Endothelial cell of umbilical vein (primary cell): ENCODE data around the gene CAPN12. TPM values are rescaled to one million over a fixed set of nuclear protein-coding genes. Genes with fewer than 3 reads are reported as not detected.

Source experiments
- BruUV-seq: library from RNA; stranded (reverse); fragments of 400-500 nt; replicated peaks from 2 replicates; lab custom pipeline; 2021; lab: Mats Ljungman, UMichigan
- CTCF ChIA-PET: fragments of 300-600, 350-600 bp; sonication (Branson Sonifier 250); formaldehyde crosslinking; loops from one replicate; lab custom pipeline; 2021; ENCODE audit warnings: antibody characterized with exemption, inconsistent platforms; lab: Charles Lee
- POLR2A ChIA-PET: fragments of 300-600, 350-600 bp; sonication (Branson Sonifier 250); formaldehyde crosslinking; loops from one replicate; lab custom pipeline; 2021; ENCODE audit warnings: antibody characterized with exemption, inconsistent platforms; lab: Charles Lee
- DNase-seq: peaks from one replicate; pipeline ENCODE4 v3.0.0-alpha.2; 2011; ENCODE audit warnings: low read depth, low spot score
- FAIRE-seq: peaks from 2 replicates; lab custom pipeline; 2011; peaks lifted over from hg19 to GRCh38; lab: Jason Lieb, UNC
- H2AFZ ChIP-seq: 2 replicates; pipeline ENCODE4 v1.6.0; 2012; ENCODE audit warnings: low read depth, low read length, control low read depth, inconsistent platforms
- H3K27ac ChIP-seq: 2 replicates; pipeline ENCODE4 v1.5.1; 2011; ENCODE audit warnings: low read depth, mild to moderate bottlenecking, control low read depth, low read length, moderate library complexity; ENCODE audit not compliant: insufficient read depth
- H3K27me3 ChIP-seq, 2 experiments: 2 replicates each; pipeline versions ENCODE4 v1.6.0 to v1.6.1; 2011; ENCODE audit warnings: low read length in 2 of 2, mixed read lengths in 1 of 2; ENCODE audit not compliant: control insufficient read depth in 2 of 2, insufficient read depth in 2 of 2
- H3K36me3 ChIP-seq, 2 experiments: 2 replicates in 1 of 2; 3 replicates in 1 of 2; pipeline ENCODE4 v1.5.1; 2011; ENCODE audit warnings: low read length in 2 of 2, mild to moderate bottlenecking in 1 of 2, moderate library complexity in 1 of 2; ENCODE audit not compliant: control insufficient read depth in 2 of 2, insufficient read depth in 2 of 2; ENCODE audit errors: extremely low read depth in 1 of 2
- H3K4me1 ChIP-seq: 3 replicates; pipeline ENCODE4 v1.5.1; 2011; ENCODE audit warnings: mild to moderate bottlenecking, low read length; ENCODE audit not compliant: control insufficient read depth, insufficient read depth; ENCODE audit errors: extremely low read depth
- H3K4me2 ChIP-seq: 2 replicates; pipeline ENCODE4 v1.6.1; 2011; ENCODE audit warnings: low read length, control low read depth, mixed read lengths; ENCODE audit not compliant: insufficient read depth
- H3K4me3 ChIP-seq, 3 experiments: fragments of 200-600 bp in 1 of 3; sonication (generic), shearing (Covaris generic) in 1 of 3; replicated peaks in 1 of 3; 2 replicates each; pipeline ENCODE4 v1.5.1; 2011 to 2016; ENCODE audit warnings: control low read depth in 3 of 3, low read length in 3 of 3, mild to moderate bottlenecking in 2 of 3, inconsistent platforms in 1 of 3, low read depth in 1 of 3, moderate library complexity in 1 of 3; ENCODE audit not compliant: insufficient read depth in 1 of 3
- H3K79me2 ChIP-seq: 2 replicates; pipeline ENCODE4 v1.6.0; 2012; ENCODE audit warnings: low read length, inconsistent platforms; ENCODE audit not compliant: control insufficient read depth, insufficient read depth
- H3K9ac ChIP-seq: replicated peaks from 2 replicates; pipeline ENCODE3; 2011; ENCODE audit warnings: low read length, control low read depth; ENCODE audit not compliant: insufficient read depth; ENCODE audit errors: extremely low read depth
- H3K9me1 ChIP-seq: replicated peaks from 3 replicates; pipeline ENCODE4 v1.6.0; 2011; ENCODE audit warnings: mild to moderate bottlenecking, low read length; ENCODE audit not compliant: control insufficient read depth, insufficient read depth; ENCODE audit errors: extremely low read depth
- H3K9me3 ChIP-seq: replicated peaks from 2 replicates; pipeline ENCODE4 v1.5.1; 2012; ENCODE audit warnings: low read length, inconsistent platforms; ENCODE audit not compliant: control insufficient read depth, insufficient read depth
- H4K20me1 ChIP-seq: replicated peaks from 2 replicates; pipeline ENCODE3; 2011; ENCODE audit warnings: mild to moderate bottlenecking, low read length; ENCODE audit not compliant: control insufficient read depth, insufficient read depth; ENCODE audit errors: extremely low read depth
- EZH2 ChIP-seq: IDR thresholded peaks from 2 replicates; pipeline ENCODE4 v1.6.1; 2012; ENCODE audit warnings: borderline replicate concordance, low read depth, mild to moderate bottlenecking, moderate library complexity, low read length, inconsistent platforms; ENCODE audit not compliant: severe bottlenecking
- FOS ChIP-seq: IDR thresholded peaks from 2 replicates; pipeline ENCODE4 v1.6.1; 2011; ENCODE audit warnings: mild to moderate bottlenecking, low read length, moderate library complexity, borderline replicate concordance; ENCODE audit not compliant: insufficient read depth
- GATA2 ChIP-seq: IDR thresholded peaks from 2 replicates; pipeline ENCODE4 v1.7.0; 2011; ENCODE audit warnings: low read depth, mild to moderate bottlenecking, moderate library complexity, mixed read lengths, low read length; ENCODE audit not compliant: insufficient read length, insufficient read depth
- JUN ChIP-seq: IDR thresholded peaks from 2 replicates; pipeline ENCODE4 v1.6.1; 2011; ENCODE audit warnings: borderline replicate concordance, low read depth; ENCODE audit not compliant: insufficient read length, insufficient read depth
- MYC ChIP-seq: IDR thresholded peaks from one replicate; pipeline ENCODE4 v1.6.1; 2011; ENCODE audit warnings: mild to moderate bottlenecking, low read depth, low read length
- POLR2A ChIP-seq: IDR thresholded peaks from 2 replicates; pipeline ENCODE4 v1.6.1; 2012; ENCODE audit warnings: low read depth, mild to moderate bottlenecking, control low read depth, low read length
- POLR2AphosphoS5 ChIP-seq: IDR thresholded peaks from 2 replicates; pipeline ENCODE4 v1.6.1; 2012; ENCODE audit warnings: low read depth, mild to moderate bottlenecking, control low read depth, low read length, moderate library complexity; ENCODE audit not compliant: insufficient read depth
- dilution Hi-C: fragments of 300-500 bp; cut with MboI; formaldehyde crosslinking; loops from one replicate; pipeline ENCODE4 v1.15.0; 2019; ENCODE audit warnings: low sequenced_read_pairs; ENCODE audit not compliant: extremely low pct_ligation_motif_present
- intact Hi-C: fragments of 100-400 bp; cut with micrococcal nuclease; formaldehyde crosslinking; loops from one replicate; pipeline ENCODE4 v1.10.0; 2022
- polyA plus RNA-seq, 4 experiments: library from polyadenylated mRNA; depleted of rRNA in 3 of 4; stranded (reverse) in 3 of 4; unstranded in 1 of 4; fragments of >200 nt; gene quantifications; 2 replicates each; pipeline versions ENCODE4 v1.2.1 to v1.2.3, GENCODE V29; 2011 to 2012; ENCODE audit warnings: missing spikeins in 1 of 4
- total RNA-seq: library from RNA; stranded (reverse); gene quantifications from 2 replicates; pipeline ENCODE4 v1.2.3, GENCODE V29; 2021
- TF ChIP-seq, protein P1 (sequence below): IDR thresholded peaks from 2 replicates; pipeline ENCODE4 v1.6.1; 2011; ENCODE audit not compliant: insufficient read depth, insufficient read length
- TF ChIP-seq, protein P2 (sequence below), 2 donors: IDR thresholded peaks; 1 replicate in 1 of 2; 2 replicates in 1 of 2; pipeline ENCODE4 v1.5.1; 2011; ENCODE audit warnings: low read length in 2 of 2, mild to moderate bottlenecking in 2 of 2, moderate library complexity in 2 of 2, control low read depth in 1 of 2, inconsistent platforms in 1 of 2, low read depth in 1 of 2; ENCODE audit not compliant: insufficient read depth in 1 of 2; ENCODE audit errors: extremely low read depth in 1 of 2

Gene CAPN12
- total and polyA plus RNA-seq, 2 donors (not counting 3 experiments of a cell fraction or from before 2014, with no cell fraction given): 0.35 TPM; not detected in 1

DNA sequence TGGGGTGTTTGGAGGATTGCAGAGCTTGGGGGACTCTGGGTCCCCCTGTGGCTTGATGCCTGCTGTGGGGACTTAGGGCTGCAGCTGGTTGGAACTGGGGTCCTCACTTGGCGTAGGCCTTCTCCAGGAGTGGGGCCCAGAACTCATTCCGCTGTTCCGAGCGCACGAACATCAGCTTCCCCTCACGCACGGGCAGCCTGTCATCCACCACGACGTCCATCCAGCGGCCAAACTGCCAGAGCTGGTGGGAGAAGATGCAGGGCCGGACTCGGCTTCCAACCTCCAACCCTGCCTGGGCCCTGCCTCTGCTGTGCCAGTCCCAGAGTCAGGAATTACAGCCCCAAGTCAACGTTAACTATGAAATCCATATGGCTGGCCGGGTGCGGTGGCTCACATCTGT is 2.6 kb downstream of the CAPN12 start:
- no peak overlapping the region for H3K27ac ChIP-seq
- H3K36me3 ChIP-seq: no peaks in the 10 kb centered on the region
- dilution Hi-C loops: no loop called here
- intact Hi-C loops: no loop called here
- TF ChIP-seq GATA2: no peak
- TF ChIP-seq JUN: no peak
- TF ChIP-seq POLR2A: no peak
- no peak for TF ChIP-seq POLR2AphosphoS5
- no peak for TF ChIP-seq FOS
- TF ChIP-seq MYC: no peak
- no peak for TF ChIP-seq EZH2
- TF ChIP-seq, protein P1, sequence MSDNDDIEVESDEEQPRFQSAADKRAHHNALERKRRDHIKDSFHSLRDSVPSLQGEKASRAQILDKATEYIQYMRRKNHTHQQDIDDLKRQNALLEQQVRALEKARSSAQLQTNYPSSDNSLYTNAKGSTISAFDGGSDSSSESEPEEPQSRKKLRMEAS: no peak
- TF ChIP-seq, protein P2, sequence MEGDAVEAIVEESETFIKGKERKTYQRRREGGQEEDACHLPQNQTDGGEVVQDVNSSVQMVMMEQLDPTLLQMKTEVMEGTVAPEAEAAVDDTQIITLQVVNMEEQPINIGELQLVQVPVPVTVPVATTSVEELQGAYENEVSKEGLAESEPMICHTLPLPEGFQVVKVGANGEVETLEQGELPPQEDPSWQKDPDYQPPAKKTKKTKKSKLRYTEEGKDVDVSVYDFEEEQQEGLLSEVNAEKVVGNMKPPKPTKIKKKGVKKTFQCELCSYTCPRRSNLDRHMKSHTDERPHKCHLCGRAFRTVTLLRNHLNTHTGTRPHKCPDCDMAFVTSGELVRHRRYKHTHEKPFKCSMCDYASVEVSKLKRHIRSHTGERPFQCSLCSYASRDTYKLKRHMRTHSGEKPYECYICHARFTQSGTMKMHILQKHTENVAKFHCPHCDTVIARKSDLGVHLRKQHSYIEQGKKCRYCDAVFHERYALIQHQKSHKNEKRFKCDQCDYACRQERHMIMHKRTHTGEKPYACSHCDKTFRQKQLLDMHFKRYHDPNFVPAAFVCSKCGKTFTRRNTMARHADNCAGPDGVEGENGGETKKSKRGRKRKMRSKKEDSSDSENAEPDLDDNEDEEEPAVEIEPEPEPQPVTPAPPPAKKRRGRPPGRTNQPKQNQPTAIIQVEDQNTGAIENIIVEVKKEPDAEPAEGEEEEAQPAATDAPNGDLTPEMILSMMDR (IDR thresholded peaks at IDR 0.05; ENCODE audit: extremely low read depth in 1 of 2, insufficient read depth in 1 of 2, low read depth in 1 of 2, low read length in 2 of 2): no peak
- no peak overlapping the region for H3K4me2 ChIP-seq
- no peak overlapping the region for H3K4me3 ChIP-seq
- BruUV-seq: no TSS peak
- no peaks in the 10 kb centered on the region for H3K9me3 ChIP-seq
- no peaks in the 10 kb centered on the region for H4K20me1 ChIP-seq
- no peak overlapping the region for H2AFZ ChIP-seq
- H3K27me3 ChIP-seq: no peaks in the 10 kb centered on the region
- H3K79me2 ChIP-seq: no peaks in the 10 kb centered on the region
- H3K9ac ChIP-seq: no peak overlapping the region
- CTCF ChIA-PET: interaction anchor here (1.4 kb wide), 1 partner anchor 24 kb away, joined by 4 read pairs; no protein-coding TSS in a partner anchor
- no peaks in the 10 kb centered on the region for H3K4me1 ChIP-seq
- no peaks in the 10 kb centered on the region for H3K9me1 ChIP-seq
- POLR2A ChIA-PET: no interaction called here
- DNase-seq: no peak
- no peak for FAIRE-seq
